Ovary (tissue), 3 donors: Measurements from ENCODE around the gene SON.

Experiments used
- EP300 ChIP-seq: sonication (generic); formaldehyde crosslinking; IDR thresholded peaks from one replicate; pipeline ENCODE4 v1.6.1; 2017; ENCODE audit warnings: antibody characterized with exemption
- POLR2A ChIP-seq: fragments of 450-650 bp; IDR thresholded peaks from one replicate; pipeline ENCODE4 v1.6.1; 2017; ENCODE audit warnings: antibody characterized with exemption, mild to moderate bottlenecking, moderate library complexity
- TF ChIP-seq, protein P1 (sequence below), 3 donors: fragments of 450-650 bp in 2 of 3; fragments of 200-600 bp in 1 of 3; IDR thresholded peaks; one replicate each; pipeline versions ENCODE4 v1.5.1 to v1.8.0; 2016 to 2022; ENCODE audit warnings: antibody characterized with exemption in 3 of 3, mild to moderate bottlenecking in 1 of 3
- donor health status: DM: no; HTN: no; CAD: no.

GRCh38 chr21:33512481-33512880 is 30.4 kb upstream of the SON start:
- TF ChIP-seq, protein P1, sequence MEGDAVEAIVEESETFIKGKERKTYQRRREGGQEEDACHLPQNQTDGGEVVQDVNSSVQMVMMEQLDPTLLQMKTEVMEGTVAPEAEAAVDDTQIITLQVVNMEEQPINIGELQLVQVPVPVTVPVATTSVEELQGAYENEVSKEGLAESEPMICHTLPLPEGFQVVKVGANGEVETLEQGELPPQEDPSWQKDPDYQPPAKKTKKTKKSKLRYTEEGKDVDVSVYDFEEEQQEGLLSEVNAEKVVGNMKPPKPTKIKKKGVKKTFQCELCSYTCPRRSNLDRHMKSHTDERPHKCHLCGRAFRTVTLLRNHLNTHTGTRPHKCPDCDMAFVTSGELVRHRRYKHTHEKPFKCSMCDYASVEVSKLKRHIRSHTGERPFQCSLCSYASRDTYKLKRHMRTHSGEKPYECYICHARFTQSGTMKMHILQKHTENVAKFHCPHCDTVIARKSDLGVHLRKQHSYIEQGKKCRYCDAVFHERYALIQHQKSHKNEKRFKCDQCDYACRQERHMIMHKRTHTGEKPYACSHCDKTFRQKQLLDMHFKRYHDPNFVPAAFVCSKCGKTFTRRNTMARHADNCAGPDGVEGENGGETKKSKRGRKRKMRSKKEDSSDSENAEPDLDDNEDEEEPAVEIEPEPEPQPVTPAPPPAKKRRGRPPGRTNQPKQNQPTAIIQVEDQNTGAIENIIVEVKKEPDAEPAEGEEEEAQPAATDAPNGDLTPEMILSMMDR (IDR thresholded peaks at IDR 0.05), result no peak
- TF ChIP-seq POLR2A, result no peak
- no peak for TF ChIP-seq EP300
